ENCODE data around the gene SCARB1.

The SCARB1 gene

GRCh38 chr12:124861492-124861891 lies 2.2 kb downstream of the SCARB1 start:
- TF ChIP-seq CTCF (IDR thresholded peaks at IDR 0.05; ENCODE audit: low read length, missing control alignments), result no peak
- H3K4me3 ChIP-seq (replicated peaks; ENCODE audit: low read depth, low read length), result no peak overlapping the region
- DNase-seq (ENCODE audit: low read depth), result peak; percentile 75

GRCh38 chr12:124857921-124858461 lies 5.7 kb downstream of the SCARB1 start:
- DNase-seq (ENCODE audit: low read depth), result no peak
- no peak for TF ChIP-seq CTCF (IDR thresholded peaks at IDR 0.05; ENCODE audit: low read length, missing control alignments)
- H3K4me3 ChIP-seq (replicated peaks; ENCODE audit: low read depth, low read length), result no peak overlapping the region

- no peak for TF ChIP-seq CTCF (IDR thresholded peaks at IDR 0.05; ENCODE audit: low read length, missing control alignments)
- DNase-seq (ENCODE audit: low read depth), result no peak
- H3K4me3 ChIP-seq (replicated peaks; ENCODE audit: low read depth, low read length), result no peak overlapping the region
These were observed 6.9 kb downstream of the SCARB1 start for GRCh38 chr12:124856842-124857178.

- no peak overlapping the region for H3K4me3 ChIP-seq (replicated peaks; ENCODE audit: low read depth, low read length)
- peak; percentile 2 for TF ChIP-seq CTCF (IDR thresholded peaks at IDR 0.05; ENCODE audit: low read length, missing control alignments)
- DNase-seq (ENCODE audit: low read depth), result no peak
These were observed 7.4 kb downstream of the SCARB1 start for GRCh38 chr12:124856132-124856841.

GRCh38 chr12:124855275-124855957 lies 8.2 kb downstream of the SCARB1 start:
- no peak for DNase-seq (ENCODE audit: low read depth)
- no peak for TF ChIP-seq CTCF (IDR thresholded peaks at IDR 0.05; ENCODE audit: low read length, missing control alignments)
- no peak overlapping the region for H3K4me3 ChIP-seq (replicated peaks; ENCODE audit: low read depth, low read length)

- no peak overlapping the region for H3K4me3 ChIP-seq (replicated peaks; ENCODE audit: low read depth, low read length)
- TF ChIP-seq CTCF (IDR thresholded peaks at IDR 0.05; ENCODE audit: low read length, missing control alignments), result peak; percentile 4
- DNase-seq (ENCODE audit: low read depth), result no peak
These were observed 9.0 kb downstream of the SCARB1 start for GRCh38 chr12:124854637-124855184.
